GM12892 (cell line): ENCODE measurements around the gene MPHOSPH10.

Experiments used
- DNase-seq: peaks from one replicate; pipeline ENCODE4 v3.0.0; 2011; ENCODE audit not compliant: insufficient read length
- FAIRE-seq: peaks from 2 replicates; lab custom pipeline; 2011; peaks lifted over from hg19 to GRCh38; lab: Jason Lieb, UNC
- POLR2A ChIP-seq: IDR thresholded peaks from 2 replicates; pipeline ENCODE4 v1.6.1; 2011; ENCODE audit warnings: low read depth, low read length, control low read depth
- POLR2AphosphoS5 ChIP-seq: IDR thresholded peaks from 2 replicates; pipeline ENCODE4 v1.6.1; 2011; ENCODE audit warnings: low read depth, low read length, control low read depth
- TAF1 ChIP-seq: IDR thresholded peaks from 2 replicates; pipeline ENCODE4 v1.6.1; 2011; ENCODE audit warnings: low read depth, mild to moderate bottlenecking, control low read depth, low read length, borderline replicate concordance

Gene MPHOSPH10

GRCh38 chr2:71187589-71187988, 57.2 kb downstream of the MPHOSPH10 start:
- DNase-seq (no peak), FAIRE-seq (no peak)
- no peak for TF ChIP-seq POLR2AphosphoS5
- no peak for TF ChIP-seq POLR2A
- TF ChIP-seq TAF1, result no peak

GRCh38 chr2:71190656-71191569, 60.5 kb downstream of the MPHOSPH10 start:
- DNase-seq, result no peak
- no peak for FAIRE-seq
- TF ChIP-seq POLR2AphosphoS5 (no peak), POLR2A (no peak), TAF1 (no peak)

- DNase-seq (no peak), FAIRE-seq (no peak)
- TF ChIP-seq TAF1, result no peak
- no peak for TF ChIP-seq POLR2A
- TF ChIP-seq POLR2AphosphoS5, result no peak
Measured at GRCh38 chr2:71191570-71191943, 61.1 kb downstream of the MPHOSPH10 start.
